Measurements from ENCODE around the gene DSG4.

GRCh38 chr18:31364190-31364589, 12.4 kb upstream of the DSG4 start:
- TF ChIP-seq, protein P1, sequence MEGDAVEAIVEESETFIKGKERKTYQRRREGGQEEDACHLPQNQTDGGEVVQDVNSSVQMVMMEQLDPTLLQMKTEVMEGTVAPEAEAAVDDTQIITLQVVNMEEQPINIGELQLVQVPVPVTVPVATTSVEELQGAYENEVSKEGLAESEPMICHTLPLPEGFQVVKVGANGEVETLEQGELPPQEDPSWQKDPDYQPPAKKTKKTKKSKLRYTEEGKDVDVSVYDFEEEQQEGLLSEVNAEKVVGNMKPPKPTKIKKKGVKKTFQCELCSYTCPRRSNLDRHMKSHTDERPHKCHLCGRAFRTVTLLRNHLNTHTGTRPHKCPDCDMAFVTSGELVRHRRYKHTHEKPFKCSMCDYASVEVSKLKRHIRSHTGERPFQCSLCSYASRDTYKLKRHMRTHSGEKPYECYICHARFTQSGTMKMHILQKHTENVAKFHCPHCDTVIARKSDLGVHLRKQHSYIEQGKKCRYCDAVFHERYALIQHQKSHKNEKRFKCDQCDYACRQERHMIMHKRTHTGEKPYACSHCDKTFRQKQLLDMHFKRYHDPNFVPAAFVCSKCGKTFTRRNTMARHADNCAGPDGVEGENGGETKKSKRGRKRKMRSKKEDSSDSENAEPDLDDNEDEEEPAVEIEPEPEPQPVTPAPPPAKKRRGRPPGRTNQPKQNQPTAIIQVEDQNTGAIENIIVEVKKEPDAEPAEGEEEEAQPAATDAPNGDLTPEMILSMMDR (IDR thresholded peaks at IDR 0.05 in 4 of 5, conservative IDR thresholded peaks at IDR 0.05 in 1 of 5): no peak
- no peak for TF ChIP-seq POLR2A (IDR thresholded peaks at IDR 0.05)
